Measurements from ENCODE around the gene CRNKL1. TPM values are rescaled to one million over a fixed set of nuclear protein-coding genes. Genes with fewer than 3 reads are reported as not detected.

CRNKL1 gene
- total RNA-seq, 1 donor from 2014 or later = 2.2 TPM

DNA sequence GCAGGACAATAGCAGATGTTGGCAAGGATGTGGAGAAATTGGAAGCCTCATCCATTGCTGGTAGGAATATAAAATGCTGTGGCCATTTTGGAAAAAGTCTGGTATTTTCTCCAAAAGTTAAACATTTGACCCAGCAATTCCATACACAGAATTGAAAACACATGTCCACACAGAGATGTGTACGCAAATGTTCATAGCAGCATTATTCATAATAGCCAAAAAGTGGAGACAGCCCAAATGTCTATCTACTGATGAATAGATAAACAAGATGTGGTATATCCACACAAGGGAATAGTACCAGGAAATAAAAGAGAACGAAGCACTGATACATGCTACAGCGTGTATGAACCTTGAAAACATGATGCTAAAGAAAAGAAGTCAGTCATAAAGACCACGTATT lies 40.6 kb upstream of the CRNKL1 start:
- intact Hi-C loops (cut with DNase I) = no loop called here
- H3K4me3 ChIP-seq = no peak overlapping the region
- TF ChIP-seq, protein P1, sequence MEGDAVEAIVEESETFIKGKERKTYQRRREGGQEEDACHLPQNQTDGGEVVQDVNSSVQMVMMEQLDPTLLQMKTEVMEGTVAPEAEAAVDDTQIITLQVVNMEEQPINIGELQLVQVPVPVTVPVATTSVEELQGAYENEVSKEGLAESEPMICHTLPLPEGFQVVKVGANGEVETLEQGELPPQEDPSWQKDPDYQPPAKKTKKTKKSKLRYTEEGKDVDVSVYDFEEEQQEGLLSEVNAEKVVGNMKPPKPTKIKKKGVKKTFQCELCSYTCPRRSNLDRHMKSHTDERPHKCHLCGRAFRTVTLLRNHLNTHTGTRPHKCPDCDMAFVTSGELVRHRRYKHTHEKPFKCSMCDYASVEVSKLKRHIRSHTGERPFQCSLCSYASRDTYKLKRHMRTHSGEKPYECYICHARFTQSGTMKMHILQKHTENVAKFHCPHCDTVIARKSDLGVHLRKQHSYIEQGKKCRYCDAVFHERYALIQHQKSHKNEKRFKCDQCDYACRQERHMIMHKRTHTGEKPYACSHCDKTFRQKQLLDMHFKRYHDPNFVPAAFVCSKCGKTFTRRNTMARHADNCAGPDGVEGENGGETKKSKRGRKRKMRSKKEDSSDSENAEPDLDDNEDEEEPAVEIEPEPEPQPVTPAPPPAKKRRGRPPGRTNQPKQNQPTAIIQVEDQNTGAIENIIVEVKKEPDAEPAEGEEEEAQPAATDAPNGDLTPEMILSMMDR (IDR thresholded peaks at IDR 0.05) = no peak
- no peak for DNase-seq (ENCODE audit: low spot score in 2 of 2)
- no peaks in the 10 kb centered on the region for H3K36me3 ChIP-seq
- H3K27ac ChIP-seq = no peak overlapping the region
- no peaks in the 10 kb centered on the region for H3K4me1 ChIP-seq
- H3K27me3 ChIP-seq = no peaks in the 10 kb centered on the region
- H3K9me3 ChIP-seq = no peaks in the 10 kb centered on the region

DNA sequence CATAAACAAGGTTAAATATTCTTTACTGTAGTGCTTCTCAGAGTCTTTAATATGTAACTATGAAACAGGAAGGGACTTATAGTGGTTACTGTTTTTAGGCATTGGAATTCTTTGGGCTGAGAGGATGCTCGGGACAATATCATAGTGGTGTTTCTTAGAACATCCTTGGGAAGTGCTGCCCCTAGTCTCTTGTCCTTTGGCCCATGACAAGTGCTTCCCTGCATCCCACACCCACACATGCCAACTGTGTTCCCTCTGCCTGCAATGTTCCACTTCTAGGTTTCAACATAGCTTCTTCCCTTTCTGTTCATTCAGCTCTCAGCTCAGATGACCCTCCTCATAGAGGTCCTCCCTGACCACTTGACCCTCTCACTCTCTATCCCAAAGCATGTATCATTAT lies 37.7 kb upstream of the CRNKL1 start:
- DNase-seq (ENCODE audit: low spot score in 2 of 2) = no peak
- H3K27ac ChIP-seq = no peak overlapping the region
- H3K27me3 ChIP-seq = no peaks in the 10 kb centered on the region
- no peak overlapping the region for H3K4me3 ChIP-seq
- H3K9me3 ChIP-seq = no peaks in the 10 kb centered on the region
- intact Hi-C loops (cut with DNase I) = loop anchor here (10.0 kb wide), 1 partner anchor 275 kb away; the partner anchor contains the start of gene INSM1
- H3K36me3 ChIP-seq = no peaks in the 10 kb centered on the region
- TF ChIP-seq, protein P1 (IDR thresholded peaks at IDR 0.05) = no peak
- H3K4me1 ChIP-seq = peaks cover 5 to 7% of the 10 kb centered on the region in 2 donors

DNA sequence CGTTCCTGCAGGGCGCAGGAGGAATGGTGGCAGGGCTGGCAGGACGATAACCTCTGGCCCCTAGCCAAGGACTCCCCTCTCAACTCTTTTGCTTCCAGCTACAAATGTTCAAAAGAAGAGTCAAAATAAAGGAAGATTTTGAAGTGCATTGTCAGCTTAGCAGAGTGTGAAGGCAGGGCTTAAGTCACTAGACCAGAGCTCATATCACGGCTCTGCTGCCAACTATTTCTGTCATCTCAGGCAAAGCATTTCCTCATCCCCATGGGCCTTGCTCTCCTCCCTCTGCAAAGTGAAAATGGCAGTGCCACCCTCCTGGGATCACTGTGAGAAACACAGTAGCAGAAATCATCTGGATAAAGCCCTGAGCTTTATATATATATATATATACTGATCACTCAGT lies 36.8 kb upstream of the CRNKL1 start:
- intact Hi-C loops (cut with DNase I) = loop anchor here (10.0 kb wide), 1 partner anchor 276 kb away; the partner anchor contains the start of gene INSM1
- peaks cover 5 to 16% of the 10 kb centered on the region in 2 donors for H3K4me1 ChIP-seq
- H3K9me3 ChIP-seq = no peaks in the 10 kb centered on the region
- no peak overlapping the region for H3K27ac ChIP-seq
- no peaks in the 10 kb centered on the region for H3K27me3 ChIP-seq
- DNase-seq (ENCODE audit: low spot score in 2 of 2) = no peak
- no peak overlapping the region for H3K4me3 ChIP-seq
- TF ChIP-seq, protein P1 (IDR thresholded peaks at IDR 0.05) = no peak
- H3K36me3 ChIP-seq = no peaks in the 10 kb centered on the region

DNA sequence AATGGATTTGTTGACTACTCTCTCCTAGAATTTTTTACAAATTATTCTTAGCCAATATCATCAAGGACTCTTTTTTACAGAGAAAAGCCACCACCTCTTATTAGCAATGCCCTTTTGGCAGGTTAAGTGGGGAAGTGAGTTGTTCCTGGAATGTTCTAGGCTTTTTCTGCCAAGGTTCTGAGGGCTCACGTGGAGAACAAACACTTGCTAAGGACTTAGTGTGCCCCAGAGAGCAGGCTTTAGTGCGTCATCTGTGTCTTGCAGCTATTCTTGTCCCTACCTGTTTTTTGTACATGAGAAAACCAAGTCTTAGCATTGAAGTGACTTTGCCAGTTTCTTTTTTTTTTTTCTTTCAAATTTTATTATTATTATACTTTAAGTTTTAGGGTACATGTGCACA lies 33.5 kb upstream of the CRNKL1 start:
- intact Hi-C loops (cut with DNase I) = loop anchor here (2.0 to 10.0 kb wide), 2 partner anchors 53 to 279 kb away; partner anchors contain the start of gene INSM1
- Histone ChIP-seq H3K36me3 (no peaks in the 10 kb centered on the region), H3K27ac (peak overlapping the region; percentile 82), H3K4me1 (peaks cover 5 to 17% of the 10 kb centered on the region in 2 donors), H3K27me3 (no peaks in the 10 kb centered on the region), H3K4me3 (no peak overlapping the region), H3K9me3 (no peaks in the 10 kb centered on the region)
- TF ChIP-seq, protein P1 (IDR thresholded peaks at IDR 0.05) = no peak
- DNase-seq (ENCODE audit: low spot score in 2 of 2) = peak; percentile 30 to 89

DNA sequence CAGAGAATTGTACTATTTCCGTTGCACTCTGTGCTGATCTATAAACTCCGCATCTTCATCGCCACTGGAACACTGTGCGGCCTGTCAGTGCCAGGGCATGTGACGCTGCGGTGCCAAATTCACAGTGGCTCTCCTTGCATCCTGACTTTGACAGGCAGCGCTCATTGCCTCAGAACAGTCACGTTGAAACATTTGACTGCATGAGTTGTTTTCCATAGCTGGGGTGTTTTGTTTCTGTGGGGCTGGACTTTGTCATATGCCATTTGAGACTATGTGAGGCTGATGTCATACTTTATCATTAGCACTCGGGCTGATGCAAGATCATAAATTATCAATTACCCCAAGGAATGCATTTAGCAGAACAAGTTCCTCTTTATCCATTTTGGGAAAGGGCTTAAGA lies 32.8 kb upstream of the CRNKL1 start:
- peak overlapping the region; percentile 82 for H3K27ac ChIP-seq
- H3K27me3 ChIP-seq = no peaks in the 10 kb centered on the region
- H3K4me1 ChIP-seq = peaks cover 5 to 17% of the 10 kb centered on the region in 2 donors
- H3K4me3 ChIP-seq = no peak overlapping the region
- peak; percentile 49 to 84 for DNase-seq (ENCODE audit: low spot score in 2 of 2)
- TF ChIP-seq, protein P1 (IDR thresholded peaks at IDR 0.05) = no peak
- H3K36me3 ChIP-seq = no peaks in the 10 kb centered on the region
- H3K9me3 ChIP-seq = no peaks in the 10 kb centered on the region
- intact Hi-C loops (cut with DNase I) = loop anchor here (2.0 to 10.0 kb wide), 2 partner anchors 54 to 280 kb away; partner anchors contain the start of gene INSM1
